Measurements from ENCODE around the gene PFDN1.

PFDN1 gene

DNA sequence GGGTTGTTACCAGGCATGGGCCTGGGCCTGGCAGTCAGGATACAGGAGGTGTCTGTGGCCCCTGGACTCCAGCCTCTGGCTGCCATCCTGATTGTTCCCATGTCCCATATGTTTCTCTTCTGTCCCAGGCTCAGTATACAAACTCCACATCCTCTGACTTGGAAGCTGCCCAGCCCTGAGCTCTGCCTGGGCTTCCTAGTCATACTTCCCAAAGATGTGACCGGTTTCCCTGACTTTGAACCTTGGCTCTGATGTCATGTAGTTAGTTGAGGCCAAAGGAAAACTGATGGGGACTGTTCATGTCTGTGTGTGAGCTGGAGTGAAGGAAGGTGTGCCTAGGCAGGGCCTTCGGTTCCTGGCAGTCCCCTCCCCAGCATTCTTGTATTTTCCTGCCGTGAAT is 77.5 kb downstream of the PFDN1 start:
- no peak overlapping the region for H3K27ac ChIP-seq
- TF ChIP-seq, protein P1, sequence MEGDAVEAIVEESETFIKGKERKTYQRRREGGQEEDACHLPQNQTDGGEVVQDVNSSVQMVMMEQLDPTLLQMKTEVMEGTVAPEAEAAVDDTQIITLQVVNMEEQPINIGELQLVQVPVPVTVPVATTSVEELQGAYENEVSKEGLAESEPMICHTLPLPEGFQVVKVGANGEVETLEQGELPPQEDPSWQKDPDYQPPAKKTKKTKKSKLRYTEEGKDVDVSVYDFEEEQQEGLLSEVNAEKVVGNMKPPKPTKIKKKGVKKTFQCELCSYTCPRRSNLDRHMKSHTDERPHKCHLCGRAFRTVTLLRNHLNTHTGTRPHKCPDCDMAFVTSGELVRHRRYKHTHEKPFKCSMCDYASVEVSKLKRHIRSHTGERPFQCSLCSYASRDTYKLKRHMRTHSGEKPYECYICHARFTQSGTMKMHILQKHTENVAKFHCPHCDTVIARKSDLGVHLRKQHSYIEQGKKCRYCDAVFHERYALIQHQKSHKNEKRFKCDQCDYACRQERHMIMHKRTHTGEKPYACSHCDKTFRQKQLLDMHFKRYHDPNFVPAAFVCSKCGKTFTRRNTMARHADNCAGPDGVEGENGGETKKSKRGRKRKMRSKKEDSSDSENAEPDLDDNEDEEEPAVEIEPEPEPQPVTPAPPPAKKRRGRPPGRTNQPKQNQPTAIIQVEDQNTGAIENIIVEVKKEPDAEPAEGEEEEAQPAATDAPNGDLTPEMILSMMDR (conservative IDR thresholded peaks at IDR 0.05) = no peak

GRCh38 chr5:140224658-140225057 is 78.2 kb downstream of the PFDN1 start:
- TF ChIP-seq, protein P1 (conservative IDR thresholded peaks at IDR 0.05) = no peak

GRCh38 chr5:140223567-140223966 is 79.3 kb downstream of the PFDN1 start:
- TF ChIP-seq, protein P1 (conservative IDR thresholded peaks at IDR 0.05) = no peak
- H3K27ac ChIP-seq = peak overlapping the region; percentile 98; the same call in 1 of the 2 replicates

More at GRCh38 chr5:140224658-140225057, 78.2 kb downstream of the PFDN1 start:
- H3K27ac ChIP-seq = no peak overlapping the region

DNA sequence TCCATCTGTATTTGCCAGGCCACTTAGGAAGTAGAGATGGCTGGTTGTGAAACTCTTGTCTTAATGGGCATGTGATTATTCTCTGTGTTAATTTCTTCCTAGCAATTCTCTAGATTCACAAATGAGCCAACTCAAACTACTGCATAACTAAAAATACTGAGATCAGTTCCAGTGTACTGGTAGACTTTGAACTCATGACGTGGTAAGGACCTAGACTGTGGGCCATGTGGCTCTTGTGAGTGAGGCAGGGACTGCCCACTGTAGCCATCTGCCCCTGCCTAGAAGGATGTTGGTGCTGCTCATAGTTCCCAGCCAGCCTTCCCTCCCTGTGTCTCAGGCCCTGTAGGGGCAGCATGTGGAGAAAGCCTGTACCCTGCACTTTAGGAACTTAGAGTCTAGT is 80.5 kb downstream of the PFDN1 start:
- TF ChIP-seq, protein P1 (conservative IDR thresholded peaks at IDR 0.05) = no peak
- peak overlapping the region; percentile 98 for H3K27ac ChIP-seq

DNA sequence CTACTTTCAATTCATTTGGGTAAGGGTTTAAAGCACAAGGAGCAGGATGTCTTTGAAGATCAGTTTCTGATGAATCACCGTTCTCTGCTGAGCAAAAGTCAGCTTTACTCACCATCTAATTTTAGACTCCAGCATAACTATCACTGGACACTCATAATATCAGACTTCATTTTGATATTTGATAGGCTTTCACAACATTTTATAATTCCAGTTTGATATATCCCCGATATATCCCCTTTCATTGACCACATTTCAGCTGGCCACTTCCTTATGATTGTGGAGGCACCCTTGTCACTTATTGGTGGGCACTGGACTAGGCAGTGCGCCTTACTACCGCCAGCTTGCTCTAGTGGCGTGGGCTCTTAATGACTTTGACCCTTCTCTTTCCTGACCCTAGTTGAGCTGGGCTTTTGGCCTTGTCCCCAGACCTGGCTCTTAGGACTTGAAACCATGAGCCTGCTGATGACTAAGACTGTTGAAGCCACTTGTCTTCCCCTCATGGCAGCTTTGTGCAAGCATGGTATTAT is 81.1 kb downstream of the PFDN1 start:
- peak overlapping the region; percentile 98 for H3K27ac ChIP-seq
- TF ChIP-seq, protein P1 (conservative IDR thresholded peaks at IDR 0.05) = no peak

- TF ChIP-seq, protein P1 (conservative IDR thresholded peaks at IDR 0.05) = no peak
- peak overlapping the region; percentile 98 for H3K27ac ChIP-seq
Measured at GRCh38 chr5:140220698-140221064, 82.2 kb downstream of the PFDN1 start.

- TF ChIP-seq, protein P1 (conservative IDR thresholded peaks at IDR 0.05) = no peak
- peak overlapping the region; percentile 98 for H3K27ac ChIP-seq
Measured at GRCh38 chr5:140220032-140220697, 82.7 kb downstream of the PFDN1 start.

All from VCaP (cell line).